Gastroesophageal sphincter (tissue), 3 donors: ENCODE results near the gene SMAD4.

ENCODE experiments used
- POLR2A ChIP-seq, 2 donors: fragments of 450-650 bp; IDR thresholded peaks; one replicate each; pipeline ENCODE4 v1.6.1; 2017; ENCODE audit warnings: antibody characterized with exemption in 2 of 2, mild to moderate bottlenecking in 2 of 2, moderate library complexity in 1 of 2
- TF ChIP-seq, protein P1 (sequence below), 4 experiments: fragments of 200-600 bp in 2 of 4; fragments of 450-650 bp in 2 of 4; sonication (generic) in 1 of 4; IDR thresholded peaks; one replicate each; pipeline ENCODE4 v1.5.1; 2017 to 2019; ENCODE audit warnings: antibody characterized with exemption in 4 of 4, mild to moderate bottlenecking in 2 of 4, moderate library complexity in 2 of 4

DNA sequence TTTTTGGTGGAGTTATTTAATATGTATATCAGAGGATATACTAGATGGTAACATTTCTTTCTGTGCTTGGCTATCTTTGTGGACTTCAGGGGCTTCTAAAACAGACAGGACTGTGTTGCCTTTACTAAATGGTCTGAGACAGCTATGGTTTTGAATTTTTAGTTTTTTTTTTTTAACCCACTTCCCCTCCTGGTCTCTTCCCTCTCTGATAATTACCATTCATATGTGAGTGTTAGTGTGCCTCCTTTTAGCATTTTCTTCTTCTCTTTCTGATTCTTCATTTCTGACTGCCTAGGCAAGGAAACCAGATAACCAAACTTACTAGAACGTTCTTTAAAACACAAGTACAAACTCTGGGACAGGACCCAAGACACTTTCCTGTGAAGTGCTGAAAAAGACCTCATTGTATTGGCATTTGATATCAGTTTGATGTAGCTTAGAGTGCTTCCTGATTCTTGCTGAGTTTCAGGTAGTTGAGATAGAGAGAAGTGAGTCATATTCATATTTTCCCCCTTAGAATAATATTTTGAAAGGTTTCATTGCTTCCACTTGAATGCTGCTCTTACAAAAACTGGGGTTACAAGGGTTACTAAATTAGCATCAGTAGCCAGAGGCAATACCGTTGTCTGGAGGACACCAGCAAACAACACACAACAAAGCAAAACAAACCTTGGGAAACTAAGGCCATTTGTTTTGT is 52.7 kb downstream of the SMAD4 start:
- TF ChIP-seq, protein P1, sequence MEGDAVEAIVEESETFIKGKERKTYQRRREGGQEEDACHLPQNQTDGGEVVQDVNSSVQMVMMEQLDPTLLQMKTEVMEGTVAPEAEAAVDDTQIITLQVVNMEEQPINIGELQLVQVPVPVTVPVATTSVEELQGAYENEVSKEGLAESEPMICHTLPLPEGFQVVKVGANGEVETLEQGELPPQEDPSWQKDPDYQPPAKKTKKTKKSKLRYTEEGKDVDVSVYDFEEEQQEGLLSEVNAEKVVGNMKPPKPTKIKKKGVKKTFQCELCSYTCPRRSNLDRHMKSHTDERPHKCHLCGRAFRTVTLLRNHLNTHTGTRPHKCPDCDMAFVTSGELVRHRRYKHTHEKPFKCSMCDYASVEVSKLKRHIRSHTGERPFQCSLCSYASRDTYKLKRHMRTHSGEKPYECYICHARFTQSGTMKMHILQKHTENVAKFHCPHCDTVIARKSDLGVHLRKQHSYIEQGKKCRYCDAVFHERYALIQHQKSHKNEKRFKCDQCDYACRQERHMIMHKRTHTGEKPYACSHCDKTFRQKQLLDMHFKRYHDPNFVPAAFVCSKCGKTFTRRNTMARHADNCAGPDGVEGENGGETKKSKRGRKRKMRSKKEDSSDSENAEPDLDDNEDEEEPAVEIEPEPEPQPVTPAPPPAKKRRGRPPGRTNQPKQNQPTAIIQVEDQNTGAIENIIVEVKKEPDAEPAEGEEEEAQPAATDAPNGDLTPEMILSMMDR (IDR thresholded peaks at IDR 0.05), result no peak
- TF ChIP-seq POLR2A (IDR thresholded peaks at IDR 0.05), result no peak
